HCT116 (cell line): ENCODE measurements around the gene CEACAM1.

Experiments
- CEBPB ChIP-seq: IDR thresholded peaks from 2 replicates; pipeline ENCODE4 v1.6.1; 2012; ENCODE audit warnings: low read depth
- EZH2 ChIP-seq: fragments of 200-600 bp; sonication (generic); IDR thresholded peaks from 2 replicates; pipeline ENCODE4 v1.6.1; 2017; ENCODE audit warnings: antibody characterized with exemption, mixed run types
- EZH2phosphoT487 ChIP-seq: fragments of 200-600 bp; IDR thresholded peaks from 2 replicates; pipeline ENCODE4 v1.6.1; 2018; ENCODE audit warnings: antibody characterized with exemption, borderline replicate concordance
- JUND ChIP-seq: IDR thresholded peaks from 2 replicates; pipeline ENCODE4 v1.6.1; 2012
- POLR2A ChIP-seq: IDR thresholded peaks from 2 replicates; pipeline ENCODE4 v1.7.0; 2011; ENCODE audit warnings: borderline replicate concordance; ENCODE audit not compliant: insufficient read depth, insufficient read length; ENCODE audit errors: extremely low read depth
- POLR2AphosphoS5 ChIP-seq: IDR thresholded peaks from 2 replicates; pipeline ENCODE4 v1.6.1; 2011; ENCODE audit warnings: mild to moderate bottlenecking, low read depth, low read length, moderate library complexity
- RAD21 ChIP-seq: IDR thresholded peaks from 2 replicates; pipeline ENCODE4 v1.6.1; 2012; ENCODE audit warnings: low read depth, mild to moderate bottlenecking
- SIN3A ChIP-seq: IDR thresholded peaks from 2 replicates; pipeline ENCODE4 v1.6.1; 2012; ENCODE audit warnings: low read depth
- SP1 ChIP-seq: IDR thresholded peaks from 2 replicates; pipeline ENCODE4 v1.6.1; 2012; ENCODE audit warnings: low read depth
- TCF7L2 ChIP-seq: IDR thresholded peaks from 2 replicates; pipeline ENCODE4 v1.7.0; 2011; ENCODE audit warnings: borderline replicate concordance, inconsistent platforms; ENCODE audit not compliant: insufficient read depth, insufficient read length; ENCODE audit errors: extremely low read depth
- YY1 ChIP-seq: IDR thresholded peaks from 2 replicates; pipeline ENCODE4 v1.6.1; 2011; ENCODE audit warnings: low read length, low read depth, moderate library complexity, mild to moderate bottlenecking; ENCODE audit not compliant: insufficient replicate concordance; ENCODE audit errors: extremely low read depth
- ZBTB33 ChIP-seq: IDR thresholded peaks from 2 replicates; pipeline ENCODE4 v1.6.1; 2011; ENCODE audit warnings: mild to moderate bottlenecking, low read length, moderate library complexity; ENCODE audit not compliant: insufficient replicate concordance; ENCODE audit errors: extremely low read depth
- TF ChIP-seq, protein P1 (sequence below), 3 experiments: fragments of 200-600 bp in 1 of 3; sonication (generic) in 1 of 3; IDR thresholded peaks in 2 of 3; conservative IDR thresholded peaks in 1 of 3; 2 replicates each; pipeline ENCODE4 v1.5.1; 2012 to 2017; ENCODE audit warnings: low read depth in 2 of 3, low read length in 2 of 3, antibody characterized with exemption in 1 of 3, borderline replicate concordance in 1 of 3, control low read depth in 1 of 3, mild to moderate bottlenecking in 1 of 3, mixed read lengths in 1 of 3, mixed run types in 1 of 3, moderate library complexity in 1 of 3; ENCODE audit not compliant: insufficient read depth in 1 of 3
- TF ChIP-seq, protein P2 (sequence below): IDR thresholded peaks from 2 replicates; pipeline ENCODE4 v1.6.1; 2012

GRCh38 chr19:42567567-42567966 is 39.3 kb upstream of the CEACAM1 start:
- TF ChIP-seq POLR2A (no peak), YY1 (no peak), TCF7L2 (no peak), POLR2AphosphoS5 (no peak), EZH2 (no peak), JUND (no peak), CEBPB (no peak), ZBTB33 (no peak), RAD21 (no peak), SP1 (no peak), SIN3A (no peak), EZH2phosphoT487 (no peak)
- TF ChIP-seq, protein P1, sequence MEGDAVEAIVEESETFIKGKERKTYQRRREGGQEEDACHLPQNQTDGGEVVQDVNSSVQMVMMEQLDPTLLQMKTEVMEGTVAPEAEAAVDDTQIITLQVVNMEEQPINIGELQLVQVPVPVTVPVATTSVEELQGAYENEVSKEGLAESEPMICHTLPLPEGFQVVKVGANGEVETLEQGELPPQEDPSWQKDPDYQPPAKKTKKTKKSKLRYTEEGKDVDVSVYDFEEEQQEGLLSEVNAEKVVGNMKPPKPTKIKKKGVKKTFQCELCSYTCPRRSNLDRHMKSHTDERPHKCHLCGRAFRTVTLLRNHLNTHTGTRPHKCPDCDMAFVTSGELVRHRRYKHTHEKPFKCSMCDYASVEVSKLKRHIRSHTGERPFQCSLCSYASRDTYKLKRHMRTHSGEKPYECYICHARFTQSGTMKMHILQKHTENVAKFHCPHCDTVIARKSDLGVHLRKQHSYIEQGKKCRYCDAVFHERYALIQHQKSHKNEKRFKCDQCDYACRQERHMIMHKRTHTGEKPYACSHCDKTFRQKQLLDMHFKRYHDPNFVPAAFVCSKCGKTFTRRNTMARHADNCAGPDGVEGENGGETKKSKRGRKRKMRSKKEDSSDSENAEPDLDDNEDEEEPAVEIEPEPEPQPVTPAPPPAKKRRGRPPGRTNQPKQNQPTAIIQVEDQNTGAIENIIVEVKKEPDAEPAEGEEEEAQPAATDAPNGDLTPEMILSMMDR (IDR thresholded peaks at IDR 0.05 in 2 of 3, conservative IDR thresholded peaks at IDR 0.05 in 1 of 3; ENCODE audit: borderline replicate concordance in 1 of 3, insufficient read depth in 1 of 3, low read depth in 2 of 3, low read length in 2 of 3), result no peak
- TF ChIP-seq, protein P2, sequence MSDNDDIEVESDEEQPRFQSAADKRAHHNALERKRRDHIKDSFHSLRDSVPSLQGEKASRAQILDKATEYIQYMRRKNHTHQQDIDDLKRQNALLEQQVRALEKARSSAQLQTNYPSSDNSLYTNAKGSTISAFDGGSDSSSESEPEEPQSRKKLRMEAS, result no peak
